HEK293T (cell line): ENCODE data around the gene TMBIM6.

ENCODE experiments used
- ARNT ChIP-seq: fragments of 450-650 bp; IDR thresholded peaks from 2 replicates; pipeline ENCODE4 v1.6.1; 2017; ENCODE audit warnings: mild to moderate bottlenecking
- ELF4 ChIP-seq: fragments of 450-650 bp; IDR thresholded peaks from 2 replicates; pipeline ENCODE4 v1.6.1; 2017; ENCODE audit warnings: antibody characterized with exemption
- FOXA1 ChIP-seq: fragments of 450-650 bp; IDR thresholded peaks from 2 replicates; pipeline ENCODE4 v1.6.1; 2016; ENCODE audit warnings: mild to moderate bottlenecking
- NFRKB ChIP-seq: fragments of 450-650 bp; IDR thresholded peaks from 2 replicates; pipeline ENCODE4 v1.6.1; 2016; ENCODE audit warnings: mild to moderate bottlenecking, moderate library complexity
- SP1 ChIP-seq: fragments of 450-650 bp; IDR thresholded peaks from 2 replicates; pipeline ENCODE4 v1.6.1; 2017
- SUZ12 ChIP-seq: fragments of 450-650 bp; IDR thresholded peaks from 2 replicates; pipeline ENCODE4 v1.6.1; 2016; ENCODE audit warnings: mild to moderate bottlenecking
- ZNF384 ChIP-seq: fragments of 450-650 bp; IDR thresholded peaks from 2 replicates; pipeline ENCODE4 v1.6.1; 2016

DNA sequence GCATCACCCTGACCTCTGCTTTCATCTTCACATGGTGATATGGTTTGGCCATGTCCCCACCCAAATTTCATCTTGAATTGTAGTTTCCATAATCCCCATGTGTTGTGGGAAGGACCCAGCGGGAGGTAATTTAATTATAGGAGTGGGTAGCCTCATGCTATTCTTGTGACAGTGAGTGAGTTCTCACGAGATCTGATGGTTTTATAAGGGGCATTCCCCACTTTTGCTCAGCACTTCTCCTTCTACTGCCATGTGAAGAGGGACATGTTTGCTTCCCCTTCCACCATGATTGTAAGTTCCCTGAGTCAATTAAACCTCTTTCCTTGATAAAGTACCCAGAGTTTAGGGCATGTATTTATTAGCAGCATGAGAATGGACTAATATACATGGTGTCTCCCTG, 38.2 kb downstream of the TMBIM6 start:
- no peak for TF ChIP-seq ELF4
- TF ChIP-seq SP1: no peak
- TF ChIP-seq SUZ12: no peak
- no peak for TF ChIP-seq NFRKB
- TF ChIP-seq ZNF384: no peak
- TF ChIP-seq ARNT: no peak
- no peak for TF ChIP-seq FOXA1
